M059J (cell line): ENCODE results near the gene MEA1. TPM values are rescaled to one million over a fixed set of nuclear protein-coding genes. Genes with fewer than 3 reads are reported as not detected.
A peak's percentile ranks its signal among the peaks of the same experiment; 100 is the strongest.
"Not testable (repeated sequence)": the region's sequence is repeated elsewhere in the genome, so short reads cannot be mapped to it uniquely, and the experiment has no call there.

Experiments used
- DNase-seq: peaks from one replicate; pipeline ENCODE4 v3.0.0-alpha.2; 2012; ENCODE audit warnings: low read depth
- total RNA-seq: library from RNA; depleted of rRNA; stranded (reverse); fragments of >200 nt; shearing (Covaris generic); gene quantifications from 2 replicates; pipeline ENCODE4 v1.2.3, GENCODE V29; 2014

The MEA1 gene
- total RNA-seq, 1 experiment from 2014 or later = 224 TPM

- no peak for DNase-seq
These were observed 1.4 kb downstream of the MEA1 start for GRCh38 chr6:43012364-43012763.

DNA sequence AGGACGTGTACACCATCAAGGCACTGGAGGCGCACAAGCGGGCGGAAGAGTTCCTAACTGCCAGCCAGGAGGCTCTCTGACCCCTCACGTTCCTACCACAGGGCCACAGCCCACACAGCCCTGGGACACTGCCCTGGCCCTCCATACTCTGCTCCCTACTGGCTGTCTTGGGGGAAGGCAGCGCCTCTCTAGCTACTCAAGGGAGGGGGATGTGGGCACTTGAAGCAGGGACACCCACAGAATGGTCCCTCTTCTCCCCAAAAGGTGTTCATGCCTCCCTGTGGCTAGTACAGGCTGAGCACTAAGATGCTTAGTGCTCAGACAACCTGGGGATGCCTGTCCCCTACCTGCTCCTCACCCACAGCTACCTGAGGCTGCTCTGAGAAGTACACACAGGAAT, 2.5 kb downstream of the MEA1 start:
- DNase-seq = no peak

- peak; percentile 59 for DNase-seq
These were observed 4.6 kb downstream of the MEA1 start for GRCh38 chr6:43009124-43009523.

DNA sequence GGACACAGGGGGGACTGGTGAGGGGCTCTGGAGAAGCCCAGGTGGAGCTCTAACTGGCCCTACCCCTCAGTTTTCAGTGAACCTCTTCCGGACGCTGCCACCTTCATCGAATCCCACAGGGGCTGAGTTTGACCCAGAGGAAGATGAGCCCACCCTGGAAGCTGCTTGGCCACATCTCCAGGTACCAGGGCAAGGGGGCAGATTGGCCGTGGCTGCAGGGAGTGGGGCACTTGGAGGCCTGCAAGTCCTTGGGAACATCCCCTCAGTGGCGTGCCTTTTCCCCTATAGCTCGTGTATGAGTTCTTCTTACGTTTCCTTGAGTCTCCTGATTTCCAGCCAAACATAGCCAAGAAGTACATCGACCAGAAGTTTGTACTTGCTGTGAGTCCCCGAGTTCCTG, 6.6 kb downstream of the MEA1 start:
- DNase-seq = no peak

DNA sequence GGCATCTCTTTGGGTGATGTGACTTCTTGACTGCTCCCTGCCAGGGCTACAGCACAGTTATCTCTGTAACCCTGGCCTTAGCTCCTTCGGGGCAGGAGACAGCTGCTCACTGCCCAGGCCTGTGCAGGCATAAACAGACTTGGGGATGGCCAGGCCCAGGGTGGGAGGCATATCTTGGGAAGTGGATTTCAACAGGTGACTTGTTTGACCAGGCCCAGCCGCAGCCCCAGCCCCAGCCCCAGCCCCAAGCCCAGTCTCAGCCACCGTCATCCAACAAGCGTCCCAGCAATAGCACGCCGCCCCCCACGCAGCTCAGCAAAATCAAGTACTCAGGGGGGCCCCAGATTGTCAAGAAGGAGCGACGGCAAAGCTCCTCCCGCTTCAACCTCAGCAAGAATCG, 7.5 kb downstream of the MEA1 start:
- no peak for DNase-seq

DNA sequence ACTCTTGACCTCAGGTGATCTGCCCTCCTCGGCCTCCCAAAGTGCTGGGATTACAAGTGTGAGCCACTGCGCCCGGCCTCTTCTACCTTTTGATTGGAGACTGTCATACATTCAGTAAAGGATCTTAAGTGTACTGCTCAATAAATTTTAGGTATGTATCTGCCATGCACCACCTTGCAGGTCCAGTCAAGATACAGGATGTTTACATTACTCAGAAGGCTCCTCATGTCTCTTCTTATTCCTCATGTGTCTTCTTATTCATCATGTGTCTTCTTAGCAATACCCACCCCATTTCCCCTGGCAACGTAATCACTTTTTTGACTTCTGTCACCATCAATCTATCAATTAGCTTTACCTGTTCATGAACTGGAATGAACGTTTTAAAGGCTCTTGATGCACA, 7.9 kb downstream of the MEA1 start:
- no peak for DNase-seq

DNA sequence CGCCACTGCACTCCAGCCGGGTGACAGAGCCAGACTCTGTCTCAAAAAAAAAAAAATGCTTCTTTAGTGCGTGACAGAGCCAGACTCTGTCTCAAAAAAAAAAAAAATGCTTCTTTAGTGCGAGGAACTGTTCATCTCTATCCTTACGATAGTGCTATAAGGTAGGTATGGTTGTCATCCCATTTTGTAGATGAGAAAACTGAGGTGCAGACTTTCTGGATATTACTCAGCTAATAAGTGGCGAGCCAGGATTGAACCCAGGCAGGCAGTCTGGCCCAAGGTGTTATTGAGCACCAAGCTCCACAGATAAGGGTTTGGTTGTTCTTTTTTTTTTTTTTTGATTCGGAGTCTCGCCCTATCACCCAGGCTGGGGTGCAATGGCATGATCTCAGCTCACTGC, 11.9 kb downstream of the MEA1 start:
- no peak for DNase-seq

DNA sequence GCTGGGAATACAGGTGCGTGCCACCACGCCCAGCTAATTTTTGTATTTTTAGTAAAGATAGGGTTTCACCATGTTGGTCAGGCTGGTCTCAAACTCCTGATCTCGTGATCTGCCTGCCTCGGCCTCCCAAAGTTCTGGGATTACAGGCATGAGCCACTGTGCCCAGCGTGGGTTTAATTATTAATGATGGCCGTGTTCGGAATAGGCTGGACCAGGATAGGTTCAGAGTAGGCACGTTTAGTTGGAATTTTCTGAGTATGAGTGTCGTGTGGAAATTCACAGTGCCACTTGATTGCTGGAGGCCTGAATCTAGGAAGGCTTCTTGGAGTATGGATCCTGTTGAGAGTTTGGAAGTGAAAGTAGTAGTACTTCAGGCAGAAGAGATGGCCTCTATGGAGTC, 15.5 kb downstream of the MEA1 start:
- DNase-seq = not testable (repeated sequence)

- no peak for DNase-seq
These were observed 17.2 kb downstream of the MEA1 start for GRCh38 chr6:42996513-42996912.

- DNase-seq = no peak
These were observed 20.3 kb downstream of the MEA1 start for GRCh38 chr6:42993445-42993844.

DNA sequence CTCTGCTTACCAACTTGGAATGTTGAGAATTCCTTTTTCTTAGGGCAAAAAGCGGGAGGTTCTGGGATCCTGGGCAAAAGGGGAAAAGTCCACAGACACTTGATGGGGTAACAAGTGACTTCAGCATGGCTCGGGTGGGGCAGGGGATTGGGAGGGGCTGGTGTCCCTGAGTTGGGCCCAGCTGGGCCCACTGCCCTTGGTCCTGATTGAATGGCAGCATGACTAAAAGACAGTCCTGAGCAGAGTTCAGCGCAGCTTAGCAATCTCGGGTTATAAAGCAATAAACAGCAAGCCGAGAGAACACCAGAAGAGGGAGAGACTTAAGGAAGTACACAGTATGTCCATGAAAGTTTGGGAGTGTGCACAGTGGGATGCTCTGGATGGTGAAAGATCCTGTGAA, 23.8 kb downstream of the MEA1 start:
- no peak for DNase-seq

DNA sequence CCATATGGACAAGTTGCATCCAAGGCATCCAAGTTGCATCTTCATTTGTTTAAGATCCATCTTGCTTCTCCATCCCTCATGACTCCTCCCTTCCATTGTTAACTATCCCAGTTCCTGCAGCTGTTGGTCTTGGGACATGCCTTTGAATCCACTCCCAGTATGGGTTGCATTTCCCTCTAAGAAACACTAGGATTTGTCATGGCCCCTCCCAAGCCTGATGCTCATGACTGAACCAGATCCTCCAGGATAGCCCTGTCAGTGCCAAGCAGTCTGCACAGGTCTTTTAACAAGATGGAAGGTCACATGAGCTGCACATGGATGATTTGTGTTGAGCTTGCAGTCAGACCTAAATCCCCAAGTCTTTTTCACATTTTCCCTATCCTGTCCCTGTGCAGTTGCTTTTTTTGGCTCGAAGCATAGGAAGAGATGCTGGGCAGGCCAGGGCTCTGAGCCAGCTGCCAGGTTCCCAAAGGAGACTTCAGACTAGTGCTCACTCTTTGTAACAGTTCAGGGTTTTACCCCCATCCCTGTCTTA, 25.2 kb downstream of the MEA1 start:
- DNase-seq = no peak

- DNase-seq = no peak
These were observed 26.0 kb downstream of the MEA1 start for GRCh38 chr6:42987533-42988451.

GRCh38 chr6:42984924-42985475, 28.7 kb downstream of the MEA1 start:
- no peak for DNase-seq

GRCh38 chr6:42984001-42984923, 29.5 kb downstream of the MEA1 start, which contains the start of gene PPP2R5D:
Gene PPP2R5D, plus strand, starts transcription at chr6:42984570. Its CDS starts 108 bp downstream, at chr6:42984678.
- DNase-seq = peak; percentile 100

DNA sequence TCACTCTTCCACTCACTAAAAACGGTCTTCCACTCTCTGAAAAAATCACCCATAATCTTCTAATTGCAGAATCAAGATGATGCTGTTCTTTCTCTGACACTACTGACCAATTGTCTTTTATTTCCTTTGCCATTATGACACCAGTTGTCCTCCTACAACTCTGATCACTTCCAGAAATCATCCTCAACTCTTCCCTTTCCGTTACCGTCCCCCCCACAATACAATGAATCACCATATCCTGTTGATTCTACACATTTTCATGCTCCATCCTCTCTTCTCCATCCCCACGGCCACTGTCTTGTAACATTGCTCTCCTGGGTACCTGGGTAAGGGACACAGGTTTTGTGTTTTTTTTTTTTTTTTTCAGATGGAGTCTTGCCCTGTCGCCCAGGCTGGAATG, 31.9 kb downstream of the MEA1 start:
- DNase-seq = no peak

DNA sequence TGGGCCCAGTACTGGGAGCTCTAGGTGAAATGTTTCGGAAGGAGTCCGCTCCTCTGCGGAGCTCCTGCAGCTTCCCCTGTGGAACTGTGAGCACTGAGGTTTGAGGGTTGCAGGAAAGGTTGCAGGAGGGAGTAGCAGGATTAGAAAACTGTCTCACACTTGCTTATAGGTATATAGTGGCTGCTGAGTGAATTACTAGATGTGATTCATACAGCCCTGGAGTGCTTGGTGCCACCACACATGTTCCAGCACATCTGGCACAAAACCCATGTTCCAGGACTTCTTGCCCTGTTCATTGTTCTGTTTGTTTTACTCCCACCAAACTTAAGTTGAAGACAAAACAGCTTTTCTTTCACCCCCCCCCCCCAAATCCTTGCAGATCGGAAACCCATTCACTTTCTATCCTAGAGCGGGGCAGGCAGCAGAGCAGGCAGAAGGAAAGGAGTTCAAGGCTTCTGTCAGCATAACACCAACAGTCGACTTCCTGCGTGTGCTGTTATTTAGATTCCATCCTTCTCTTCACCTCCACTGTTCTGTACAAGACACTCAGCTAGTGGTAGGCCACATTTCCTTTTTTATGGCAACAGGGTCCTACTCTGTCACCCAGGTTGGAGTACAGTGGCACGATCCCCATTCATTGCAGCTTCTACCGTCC, 34.1 kb downstream of the MEA1 start:
- peak; percentile 58 for DNase-seq

DNA sequence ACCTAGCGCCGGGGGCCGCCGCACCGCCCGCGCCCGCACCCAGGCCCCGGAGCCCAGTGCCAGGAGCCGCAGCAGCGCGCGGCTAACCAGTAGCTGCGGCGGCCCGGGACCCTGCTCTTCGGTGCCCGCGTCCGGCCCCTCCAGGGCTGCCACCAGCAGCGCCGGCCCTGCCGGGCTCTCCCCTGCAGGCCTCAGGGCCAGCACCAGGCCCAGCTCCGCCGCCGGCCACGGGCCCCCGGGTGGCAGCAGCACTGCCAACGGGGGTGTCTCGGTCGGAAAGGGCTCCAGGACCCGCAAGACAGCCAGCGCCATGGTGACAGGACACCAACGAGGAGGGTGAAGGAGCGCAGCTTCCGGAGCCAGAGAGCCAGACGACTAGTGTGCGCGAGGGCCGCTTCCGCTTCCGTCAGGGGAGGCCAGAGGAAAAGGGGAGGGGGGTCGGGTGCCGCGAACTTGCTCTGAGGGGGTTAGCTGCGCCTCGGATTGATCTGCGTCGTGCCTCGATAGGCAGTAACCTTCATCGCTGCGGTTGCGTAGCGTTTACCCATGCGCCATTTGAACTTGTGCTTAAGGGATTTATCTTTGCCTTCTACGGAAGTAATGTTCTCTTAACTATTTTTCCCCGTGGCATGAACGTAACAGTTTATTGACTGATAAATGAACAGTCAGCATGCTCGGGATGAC, 34.8 kb downstream of the MEA1 start, which contains the start of gene PEX6:
Gene PEX6 (minus strand): TSS at position 343 of the 684 bp plus-strand sequence. CDS start 31 bp downstream, at position 312.
- peak; percentile 90 for DNase-seq

DNA sequence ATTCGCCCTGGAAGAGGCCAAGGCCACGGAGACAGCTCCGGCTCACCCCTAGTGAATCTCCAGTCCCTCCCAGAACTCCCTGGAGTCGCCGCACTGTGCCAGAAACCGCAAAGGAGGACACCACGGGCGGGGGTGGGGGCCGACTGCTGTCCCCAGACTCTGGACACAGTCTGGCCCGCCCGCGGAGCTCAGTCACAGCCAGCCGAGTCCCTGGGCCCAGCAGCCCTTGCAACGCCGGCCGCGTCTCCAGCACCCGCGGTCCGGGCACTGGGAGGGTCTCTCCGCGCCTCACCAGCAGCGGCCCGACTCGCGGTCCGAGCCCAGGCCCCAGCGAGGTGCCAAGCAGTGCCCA, 35.3 kb downstream of the MEA1 start:
- DNase-seq = peak; percentile 52

DNA sequence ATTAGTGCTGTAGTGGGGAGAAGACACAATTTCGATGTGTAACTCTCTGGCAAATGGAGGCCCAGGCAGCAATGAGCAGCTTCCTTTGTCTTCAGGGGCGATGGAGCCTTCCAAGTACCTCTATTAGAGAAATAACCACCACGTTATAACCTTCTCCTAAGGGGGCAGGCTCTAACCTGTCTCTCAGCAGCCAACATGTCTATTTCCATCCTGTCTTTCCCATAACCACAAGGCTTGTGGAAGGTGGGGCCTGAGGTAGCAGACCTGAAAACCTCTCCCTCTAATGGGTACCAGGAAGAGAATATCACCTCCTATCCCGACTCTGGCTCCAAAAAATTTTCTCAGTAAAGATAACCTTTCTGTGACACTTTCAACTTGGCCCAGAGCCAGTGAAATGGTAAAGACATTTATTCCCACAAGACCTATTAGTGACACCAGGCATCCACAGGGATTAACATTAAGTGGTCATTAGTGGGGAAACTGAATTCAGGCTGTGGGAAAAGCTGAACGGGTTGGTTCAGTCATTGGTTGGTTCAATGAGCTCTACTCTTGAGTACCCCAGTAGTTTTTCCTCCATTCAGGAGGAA, 38.7 kb downstream of the MEA1 start:
- no peak for DNase-seq
